ENCODE data around the gene CNTNAP2.
A peak's percentile ranks its signal among the peaks of the same experiment; 100 is the strongest.

CNTNAP2 gene

DNA sequence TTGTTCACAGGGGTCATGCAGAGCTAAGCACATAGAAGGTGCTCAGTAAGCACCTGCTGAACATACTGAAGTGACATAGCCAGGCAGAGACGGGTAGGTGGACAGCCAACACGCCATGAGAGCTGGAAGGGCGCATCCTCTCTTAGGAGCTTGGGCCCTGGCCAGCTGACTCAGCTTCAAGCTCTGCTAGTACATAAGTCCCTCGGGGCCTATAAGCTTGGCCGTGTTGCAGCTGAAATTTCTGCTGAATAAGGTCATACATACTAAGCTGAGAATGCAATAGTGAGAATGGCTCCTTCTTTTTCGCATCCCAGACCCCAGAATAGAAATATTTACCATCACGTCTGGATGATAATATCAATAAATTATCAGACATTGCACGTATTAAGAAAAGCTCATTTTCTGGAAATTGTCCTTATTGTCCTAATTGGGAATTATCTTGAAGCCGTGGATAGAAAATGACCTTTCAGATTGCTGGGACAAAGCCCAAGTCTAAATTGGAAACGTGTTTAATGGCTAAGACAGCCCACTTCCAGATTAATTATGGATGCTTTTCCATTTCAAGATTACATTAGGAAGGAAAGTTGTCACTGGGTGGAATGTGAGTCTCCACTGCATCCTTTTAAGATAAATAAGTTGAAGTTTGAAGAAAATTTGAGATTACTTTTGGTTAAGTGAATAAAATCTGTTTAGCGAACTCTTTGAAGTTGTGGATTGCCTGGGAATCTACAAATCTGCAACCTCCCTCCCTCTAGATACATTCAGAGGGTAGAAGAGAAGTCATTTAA, 2186.9 kb downstream of the CNTNAP2 start:
- Histone ChIP-seq H3K4me1 (ENCODE audit: insufficient read depth, low read length) (peaks cover 20% of the 10 kb centered on the region; the same call in 1 of the 2 replicates), H3K27ac (ENCODE audit: low read length) (no peak overlapping the region), H3K9me3 (ENCODE audit: insufficient read depth, low read depth, low read length) (no peaks in the 10 kb centered on the region), H3K4me3 (ENCODE audit: low read length) (no peak overlapping the region), H3K9ac (ENCODE audit: low read depth, low read length) (no peak overlapping the region), H3K27me3 (ENCODE audit: insufficient read depth, low read length) (no peaks in the 10 kb centered on the region), H3K36me3 (ENCODE audit: insufficient read depth, low read depth, low read length) (no peaks in the 10 kb centered on the region)

DNA sequence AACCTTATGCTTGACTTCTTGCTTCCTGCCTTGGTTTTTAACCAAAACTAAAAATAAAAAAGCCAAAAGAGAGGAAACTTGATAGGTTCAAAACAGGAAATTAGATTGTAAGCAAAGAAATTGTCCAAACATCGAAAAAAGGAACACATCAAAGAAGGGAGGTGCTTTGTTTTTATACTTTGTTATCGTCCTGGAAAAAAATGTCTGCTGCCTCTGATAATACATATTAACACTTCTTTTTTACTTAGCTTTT, 2187.4 kb downstream of the CNTNAP2 start:
- Histone ChIP-seq H3K9ac (ENCODE audit: low read depth, low read length) (no peak overlapping the region), H3K27ac (ENCODE audit: low read length) (no peak overlapping the region)

DNA sequence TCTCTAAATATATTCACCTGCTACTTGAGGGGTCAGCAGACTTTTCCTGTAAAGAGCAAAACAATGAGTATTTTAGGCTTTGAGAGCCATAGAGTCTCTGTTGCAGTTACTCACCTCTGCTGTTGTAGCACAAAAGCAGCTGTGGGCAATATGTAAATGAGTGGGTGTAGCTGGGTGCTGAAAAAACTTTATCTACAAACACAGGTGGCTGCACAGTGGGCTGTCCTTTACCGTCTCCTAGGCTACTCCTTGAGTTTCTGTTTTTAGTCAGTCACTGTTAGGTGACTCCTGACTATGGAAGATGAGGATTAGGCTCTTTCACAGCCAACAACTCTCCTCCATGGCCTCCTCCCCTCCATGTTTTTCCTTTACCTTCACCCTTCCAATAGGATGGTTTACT, 2187.9 kb downstream of the CNTNAP2 start:
- Histone ChIP-seq H3K4me3 (ENCODE audit: low read length) (no peak overlapping the region), H3K9ac (ENCODE audit: low read depth, low read length) (no peak overlapping the region), H3K27me3 (ENCODE audit: insufficient read depth, low read length) (no peaks in the 10 kb centered on the region), H3K36me3 (ENCODE audit: insufficient read depth, low read depth, low read length) (no peaks in the 10 kb centered on the region), H3K4me1 (ENCODE audit: insufficient read depth, low read length) (peaks cover 17% of the 10 kb centered on the region; the same call in 1 of the 2 replicates), H3K27ac (ENCODE audit: low read length) (no peak overlapping the region), H3K9me3 (ENCODE audit: insufficient read depth, low read depth, low read length) (no peaks in the 10 kb centered on the region)

More for the DNA sequence above, 2187.4 kb downstream of the CNTNAP2 start:
- H3K4me1 ChIP-seq (ENCODE audit: insufficient read depth, low read length) = peaks cover 20% of the 10 kb centered on the region; the same call in 1 of the 2 replicates
- no peaks in the 10 kb centered on the region for H3K9me3 ChIP-seq (ENCODE audit: insufficient read depth, low read depth, low read length)
- no peaks in the 10 kb centered on the region for H3K36me3 ChIP-seq (ENCODE audit: insufficient read depth, low read depth, low read length)
- H3K4me3 ChIP-seq (ENCODE audit: low read length) = no peak overlapping the region
- no peaks in the 10 kb centered on the region for H3K27me3 ChIP-seq (ENCODE audit: insufficient read depth, low read length)

DNA sequence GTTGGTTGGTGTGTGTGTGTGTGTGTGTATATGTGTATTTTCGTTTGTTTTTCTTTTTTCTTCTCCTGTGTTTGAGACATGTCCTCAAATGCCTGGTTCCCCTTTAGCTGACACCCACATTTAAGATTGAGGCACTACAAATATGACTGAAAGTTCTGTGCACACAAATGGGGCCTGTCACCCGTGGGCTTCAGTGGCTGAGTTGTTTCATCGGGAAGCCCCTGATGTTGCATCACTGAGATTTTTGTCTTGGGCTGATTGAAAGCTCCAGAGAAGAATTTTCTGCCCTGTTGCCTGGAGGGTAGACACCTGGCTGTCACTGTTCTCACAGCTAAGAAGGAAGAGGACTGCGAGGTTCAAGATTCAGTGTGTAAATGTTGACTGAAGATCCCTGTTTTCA, 2190.2 kb downstream of the CNTNAP2 start:
- Histone ChIP-seq H3K4me1 (ENCODE audit: insufficient read depth, low read length) (peaks cover 6% of the 10 kb centered on the region; the same call in 1 of the 2 replicates), H3K36me3 (ENCODE audit: insufficient read depth, low read depth, low read length) (no peaks in the 10 kb centered on the region), H3K27ac (ENCODE audit: low read length) (no peak overlapping the region)

DNA sequence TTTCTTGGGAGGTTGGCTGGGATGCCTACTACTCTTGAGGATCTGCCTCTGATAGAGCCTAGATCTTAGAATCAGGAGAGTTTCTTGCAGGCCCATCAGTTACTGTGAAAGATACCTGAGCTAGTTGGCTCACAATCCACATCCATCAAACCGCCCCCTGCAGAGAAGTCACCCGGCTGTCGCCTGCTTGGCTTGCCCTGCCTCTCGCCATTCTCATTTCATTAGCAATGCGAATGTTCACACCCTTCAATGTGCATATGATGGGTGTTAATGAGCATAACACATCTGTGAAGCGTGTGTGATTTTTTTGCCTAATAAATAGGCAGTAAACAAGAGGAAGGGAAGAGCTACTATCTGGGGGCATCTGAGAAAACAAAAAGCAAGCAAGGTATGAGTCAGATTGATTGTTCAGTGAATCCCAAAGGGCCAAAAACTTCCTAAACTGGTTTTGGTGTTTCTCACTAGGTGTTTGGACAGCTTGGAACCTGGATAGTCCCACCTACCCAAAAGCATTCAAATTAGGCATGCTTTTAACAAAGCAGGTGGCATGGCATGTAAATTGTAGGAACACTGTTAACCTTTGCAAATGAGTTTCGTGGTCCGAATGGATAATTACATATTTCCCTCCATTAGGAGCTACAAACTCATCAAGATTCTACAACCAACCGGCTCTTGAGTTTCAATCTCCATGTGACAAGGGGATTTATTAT, 2201.7 kb downstream of the CNTNAP2 start:
- H3K9ac ChIP-seq (ENCODE audit: low read depth, low read length) = peak overlapping the region; percentile 10; the same call in 1 of the 2 replicates
- no peaks in the 10 kb centered on the region for H3K36me3 ChIP-seq (ENCODE audit: insufficient read depth, low read depth, low read length)
- no peak overlapping the region for H3K4me3 ChIP-seq (ENCODE audit: low read length)
- no peaks in the 10 kb centered on the region for H3K9me3 ChIP-seq (ENCODE audit: insufficient read depth, low read depth, low read length)
- H3K4me1 ChIP-seq (ENCODE audit: insufficient read depth, low read length) = peaks cover 17% of the 10 kb centered on the region
- H3K27ac ChIP-seq (ENCODE audit: low read length) = no peak overlapping the region
- H3K27me3 ChIP-seq (ENCODE audit: insufficient read depth, low read length) = no peaks in the 10 kb centered on the region

More for the DNA sequence above, 2190.2 kb downstream of the CNTNAP2 start:
- H3K9ac ChIP-seq (ENCODE audit: low read depth, low read length) = no peak overlapping the region
- no peaks in the 10 kb centered on the region for H3K9me3 ChIP-seq (ENCODE audit: insufficient read depth, low read depth, low read length)
- no peak overlapping the region for H3K4me3 ChIP-seq (ENCODE audit: low read length)
- H3K27me3 ChIP-seq (ENCODE audit: insufficient read depth, low read length) = no peaks in the 10 kb centered on the region

DNA sequence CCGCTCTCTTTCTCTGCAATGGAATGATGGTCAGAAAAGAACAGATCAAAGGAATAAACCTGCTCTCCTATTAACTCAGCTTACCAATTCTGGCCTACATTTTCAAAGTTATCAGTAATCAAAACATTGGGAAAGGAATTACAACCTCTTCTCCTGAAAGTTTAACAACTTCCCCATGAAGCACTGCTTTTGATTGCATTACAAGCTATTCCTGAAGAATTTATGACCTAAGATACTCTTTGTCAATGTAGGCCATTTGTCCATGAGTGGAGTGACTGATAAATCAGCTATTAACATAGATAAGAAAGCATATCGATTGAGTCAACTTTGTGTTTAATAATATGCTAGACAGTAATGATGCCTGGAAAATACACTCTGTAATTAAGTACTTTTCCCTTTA, 2202.2 kb downstream of the CNTNAP2 start:
- Histone ChIP-seq H3K4me3 (ENCODE audit: low read length) (no peak overlapping the region), H3K4me1 (ENCODE audit: insufficient read depth, low read length) (peaks cover 17% of the 10 kb centered on the region), H3K9me3 (ENCODE audit: insufficient read depth, low read depth, low read length) (no peaks in the 10 kb centered on the region), H3K27me3 (ENCODE audit: insufficient read depth, low read length) (no peaks in the 10 kb centered on the region), H3K9ac (ENCODE audit: low read depth, low read length) (no peak overlapping the region), H3K27ac (ENCODE audit: low read length) (no peak overlapping the region), H3K36me3 (ENCODE audit: insufficient read depth, low read depth, low read length) (no peaks in the 10 kb centered on the region)

DNA sequence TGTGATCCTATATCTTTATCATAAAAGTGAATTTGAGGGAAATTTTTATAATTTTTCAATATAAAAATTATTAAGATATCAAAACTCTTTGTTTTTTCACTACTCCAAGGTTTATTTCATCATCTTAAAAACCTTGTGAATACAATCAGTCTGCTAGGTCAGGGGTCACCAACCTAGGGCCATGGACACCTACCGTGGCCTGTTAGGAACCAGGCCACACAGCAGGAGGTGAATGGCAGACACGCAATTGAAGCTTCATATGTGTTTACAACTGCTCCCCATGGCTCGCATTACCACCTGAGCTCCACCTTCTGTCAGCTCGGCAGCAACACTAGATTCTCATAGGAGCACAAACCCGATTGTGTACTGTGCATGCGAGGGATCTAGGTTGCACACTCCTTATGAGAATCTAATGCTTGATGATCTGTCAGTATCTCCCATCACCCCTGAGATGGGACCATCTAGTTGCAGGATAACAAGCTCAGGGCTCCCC, 2202.8 kb downstream of the CNTNAP2 start:
- no peak overlapping the region for H3K4me3 ChIP-seq (ENCODE audit: low read length)
- H3K27ac ChIP-seq (ENCODE audit: low read length) = no peak overlapping the region
- H3K36me3 ChIP-seq (ENCODE audit: insufficient read depth, low read depth, low read length) = no peaks in the 10 kb centered on the region
- H3K4me1 ChIP-seq (ENCODE audit: insufficient read depth, low read length) = peaks cover 17% of the 10 kb centered on the region
- H3K27me3 ChIP-seq (ENCODE audit: insufficient read depth, low read length) = no peaks in the 10 kb centered on the region
- no peak overlapping the region for H3K9ac ChIP-seq (ENCODE audit: low read depth, low read length)
- H3K9me3 ChIP-seq (ENCODE audit: insufficient read depth, low read depth, low read length) = no peaks in the 10 kb centered on the region

DNA sequence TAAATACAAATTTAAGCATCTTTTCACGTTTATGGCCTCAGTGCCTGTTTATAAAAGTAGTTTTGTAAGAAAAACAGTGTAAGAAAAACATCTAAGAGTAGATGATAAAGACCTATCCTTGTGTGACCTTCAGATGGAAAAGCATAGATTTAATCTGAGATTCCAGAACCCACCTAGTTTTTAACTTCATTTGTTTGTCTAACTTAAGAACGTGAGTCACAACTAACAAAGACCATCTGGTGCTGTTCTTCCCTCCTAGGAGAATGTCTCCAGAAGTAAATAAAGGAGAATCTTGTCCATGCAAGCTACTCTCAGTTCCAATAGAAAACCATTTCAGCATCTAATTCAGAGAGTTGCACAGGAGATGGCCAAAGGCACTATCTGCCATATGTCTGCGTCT, 2208.6 kb downstream of the CNTNAP2 start:
- Histone ChIP-seq H3K27me3 (ENCODE audit: insufficient read depth, low read length) (no peaks in the 10 kb centered on the region), H3K4me1 (ENCODE audit: insufficient read depth, low read length) (no peaks in the 10 kb centered on the region), H3K27ac (ENCODE audit: low read length) (no peak overlapping the region), H3K36me3 (ENCODE audit: insufficient read depth, low read depth, low read length) (no peaks in the 10 kb centered on the region), H3K4me3 (ENCODE audit: low read length) (no peak overlapping the region), H3K9ac (ENCODE audit: low read depth, low read length) (no peak overlapping the region), H3K9me3 (ENCODE audit: insufficient read depth, low read depth, low read length) (no peaks in the 10 kb centered on the region)

DNA sequence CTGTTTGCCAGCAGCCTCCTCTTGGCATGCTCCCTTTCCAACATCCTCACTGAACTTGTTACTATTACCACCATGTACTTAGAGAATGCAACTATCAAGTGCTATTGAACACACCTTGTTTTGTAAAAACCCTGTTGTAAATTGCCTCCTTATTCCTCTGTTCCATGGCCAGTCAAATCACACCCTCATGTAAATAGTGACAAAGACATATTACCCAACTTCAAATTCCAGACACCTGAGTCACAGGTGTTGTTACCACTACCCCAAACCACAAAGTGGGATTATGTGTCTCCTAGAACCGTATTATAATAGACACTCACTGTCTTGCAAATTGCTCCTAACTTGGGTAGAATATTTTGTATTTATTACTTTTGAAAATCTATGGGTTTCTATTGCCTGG, 2210.8 kb downstream of the CNTNAP2 start:
- Histone ChIP-seq H3K4me3 (ENCODE audit: low read length) (no peak overlapping the region), H3K27me3 (ENCODE audit: insufficient read depth, low read length) (no peaks in the 10 kb centered on the region), H3K36me3 (ENCODE audit: insufficient read depth, low read depth, low read length) (no peaks in the 10 kb centered on the region), H3K9me3 (ENCODE audit: insufficient read depth, low read depth, low read length) (0 out of 2 replicates have a peak, but pooled peaks cover 8% of the 10 kb centered on the region), H3K9ac (ENCODE audit: low read depth, low read length) (no peak overlapping the region), H3K27ac (ENCODE audit: low read length) (no peak overlapping the region), H3K4me1 (ENCODE audit: insufficient read depth, low read length) (no peaks in the 10 kb centered on the region)

DNA sequence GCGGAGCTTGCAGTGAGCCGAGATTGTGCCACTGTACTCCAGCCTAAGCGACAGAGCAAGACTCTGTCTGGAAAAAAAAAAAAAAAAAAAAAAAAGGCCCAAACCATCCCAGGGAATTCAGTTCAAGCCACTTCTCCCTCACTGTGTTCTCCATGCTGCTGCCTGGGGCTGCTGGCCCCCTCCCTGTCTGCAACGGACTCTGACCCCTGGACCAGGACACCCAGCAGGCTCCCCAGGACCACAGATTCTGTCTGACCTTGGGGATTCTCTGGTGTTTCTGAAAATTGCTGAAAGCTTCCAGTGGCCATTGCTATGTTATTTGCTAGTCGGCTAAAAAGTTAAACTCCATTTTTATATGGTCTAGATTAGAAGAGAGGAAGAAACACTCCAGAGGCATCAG, 2212.3 kb downstream of the CNTNAP2 start:
- H3K4me1 ChIP-seq (ENCODE audit: insufficient read depth, low read length) = no peaks in the 10 kb centered on the region
- H3K9ac ChIP-seq (ENCODE audit: low read depth, low read length) = no peak overlapping the region
- H3K27me3 ChIP-seq (ENCODE audit: insufficient read depth, low read length) = no peaks in the 10 kb centered on the region
- H3K4me3 ChIP-seq (ENCODE audit: low read length) = no peak overlapping the region
- 0 out of 2 replicates have a peak, but pooled peaks cover 8% of the 10 kb centered on the region for H3K9me3 ChIP-seq (ENCODE audit: insufficient read depth, low read depth, low read length)
- H3K27ac ChIP-seq (ENCODE audit: low read length) = no peak overlapping the region
- no peaks in the 10 kb centered on the region for H3K36me3 ChIP-seq (ENCODE audit: insufficient read depth, low read depth, low read length)

DNA sequence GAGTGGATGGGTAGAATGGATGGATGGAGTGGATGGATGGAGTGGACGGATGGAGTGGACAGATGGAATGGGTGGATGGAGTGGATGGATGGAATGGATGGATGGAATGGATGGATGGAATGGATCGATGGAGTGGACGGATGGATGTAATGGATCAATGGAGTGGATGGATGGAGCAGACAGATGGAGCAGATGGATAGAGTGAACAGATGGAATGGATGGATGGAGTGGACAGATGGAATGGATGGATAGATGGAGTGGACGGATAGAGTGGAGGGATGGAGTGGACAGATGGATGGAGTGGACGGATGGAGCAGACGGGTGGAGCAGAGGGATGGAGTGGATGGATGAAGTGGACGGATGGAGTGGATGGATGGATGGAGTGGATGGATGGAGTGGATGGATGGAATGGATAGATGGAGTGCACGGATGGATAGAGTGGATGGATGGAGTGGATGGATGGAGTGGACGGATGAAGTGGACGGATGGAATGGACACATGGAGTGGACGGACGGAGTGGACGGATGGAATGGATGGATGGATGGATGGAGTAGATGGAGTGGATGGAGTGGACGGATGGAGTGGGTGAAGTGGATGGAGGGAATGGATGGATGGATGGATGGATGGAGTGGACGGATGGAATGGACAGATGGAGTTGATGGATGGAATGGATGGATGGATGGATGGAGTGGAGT, 2213.7 kb downstream of the CNTNAP2 start:
- H3K36me3 ChIP-seq (ENCODE audit: insufficient read depth, low read depth, low read length) = no peaks in the 10 kb centered on the region
- 0 out of 2 replicates have a peak, but pooled peaks cover 8% of the 10 kb centered on the region for H3K9me3 ChIP-seq (ENCODE audit: insufficient read depth, low read depth, low read length)
- no peak overlapping the region for H3K27ac ChIP-seq (ENCODE audit: low read length)
- no peak overlapping the region for H3K9ac ChIP-seq (ENCODE audit: low read depth, low read length)
- peaks cover 12% of the 10 kb centered on the region; the same call in 1 of the 2 replicates for H3K4me1 ChIP-seq (ENCODE audit: insufficient read depth, low read length)
- no peaks in the 10 kb centered on the region for H3K27me3 ChIP-seq (ENCODE audit: insufficient read depth, low read length)
- no peak overlapping the region for H3K4me3 ChIP-seq (ENCODE audit: low read length)
